ENCODE data around the gene FERMT3.

DNA sequence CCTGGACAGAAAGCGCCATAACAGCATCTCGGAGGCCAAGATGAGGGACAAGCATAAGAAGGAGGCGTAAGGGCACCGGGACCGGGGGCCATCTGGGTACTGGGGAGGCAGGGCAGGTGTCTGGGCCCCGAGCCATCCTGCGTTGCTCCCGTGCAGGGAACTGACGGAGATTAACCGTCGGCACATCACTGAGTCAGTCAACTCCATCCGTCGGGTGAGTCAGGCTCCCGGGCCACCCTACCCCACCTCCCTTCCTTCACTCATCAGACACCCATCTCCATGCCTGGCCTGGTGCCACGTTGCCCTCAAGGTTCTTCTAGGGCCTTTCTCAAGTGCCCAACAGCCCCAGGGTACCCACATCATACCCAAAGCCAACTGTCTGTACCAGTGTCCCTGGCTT lies 59.8 kb downstream of the FERMT3 start:
- TF ChIP-seq YY1 (IDR thresholded peaks at IDR 0.05; ENCODE audit: insufficient read depth, insufficient read length): no peak
- TF ChIP-seq SUZ12 (IDR thresholded peaks at IDR 0.05; ENCODE audit: extremely low read depth, insufficient read depth, insufficient read length): no peak
- TF ChIP-seq ZNF274 (IDR thresholded peaks at IDR 0.05; ENCODE audit: low read depth, low read length): no peak
